ENCODE measurements around the gene RPL5. TPM values are rescaled to one million over a fixed set of nuclear protein-coding genes. Genes with fewer than 3 reads are reported as not detected.

RPL5 gene
- polyA plus RNA-seq, 1 donor from 2014 or later, result 2,794 TPM

- peak overlapping the region in 2 of 3 donors; percentile 25 to 36 for H3K27ac Mint-ChIP-seq
- no peaks in the 10 kb centered on the region for H3K27me3 Mint-ChIP-seq
- H3K4me3 Mint-ChIP-seq, result peak overlapping the region in 2 of 4 donors; percentile 24 to 54
- H3K36me3 Mint-ChIP-seq, result no peaks in the 10 kb centered on the region
- peaks cover 18 to 37% (median 31%) of the 10 kb centered on the region in 3 donors for H3K4me1 Mint-ChIP-seq
- no peaks in the 10 kb centered on the region for H3K9me3 Mint-ChIP-seq
Observed at GRCh38 chr1:92883297-92883696, 51.5 kb downstream of the RPL5 start.

- no peak overlapping the region for H3K27ac Mint-ChIP-seq
- H3K36me3 Mint-ChIP-seq, result no peaks in the 10 kb centered on the region
- H3K4me3 Mint-ChIP-seq, result no peak overlapping the region
- peaks cover 20 to 42% (median 34%) of the 10 kb centered on the region in 3 donors for H3K4me1 Mint-ChIP-seq
- H3K9me3 Mint-ChIP-seq, result no peaks in the 10 kb centered on the region
- H3K27me3 Mint-ChIP-seq, result no peaks in the 10 kb centered on the region
Observed at GRCh38 chr1:92884195-92884594, 52.4 kb downstream of the RPL5 start.

- Mint-ChIP-seq H3K36me3 (no peaks in the 10 kb centered on the region), H3K4me3 (no peak overlapping the region), H3K9me3 (no peaks in the 10 kb centered on the region), H3K27me3 (no peaks in the 10 kb centered on the region), H3K27ac (peak overlapping the region in 1 of 3 donors; percentile 34), H3K4me1 (peaks cover 20 to 41% (median 32%) of the 10 kb centered on the region in 3 donors)
Observed at GRCh38 chr1:92886886-92887419, 55.1 kb downstream of the RPL5 start.

- H3K4me1 Mint-ChIP-seq, result peaks cover 18 to 37% (median 30%) of the 10 kb centered on the region in 3 donors
Observed at GRCh38 chr1:92887465-92887864, 55.6 kb downstream of the RPL5 start.

More at GRCh38 chr1:92887465-92887864, 55.6 kb downstream of the RPL5 start:
- Mint-ChIP-seq H3K9me3 (no peaks in the 10 kb centered on the region), H3K27ac (no peak overlapping the region), H3K36me3 (no peaks in the 10 kb centered on the region), H3K27me3 (no peaks in the 10 kb centered on the region), H3K4me3 (no peak overlapping the region)

Other genes with a start within 250 kb of the RPL5 start
- 4.8 TPM for gene EVI5, start 46.9 kb upstream of the RPL5 start, polyA plus RNA-seq
- gene DIPK1A, start 129.4 kb downstream of the RPL5 start, polyA plus RNA-seq, result 29.2 TPM
- 60.7 TPM for gene MTF2, start 247.2 kb downstream of the RPL5 start, polyA plus RNA-seq

All from IgD-negative memory B cell (primary cell).